GM18858 (cell line): ENCODE results near the gene PRR35.

Source experiments
- ATAC-seq: cut with Tn5 transposase; IDR thresholded peaks from one replicate; pipeline ENCODE4 v1.9.1; 2021; ENCODE audit not compliant: unreplicated experiment

The PRR35 gene

GRCh38 chr16:578232-578869 is 18.2 kb downstream of the PRR35 start:
- no peak for ATAC-seq

GRCh38 chr16:578870-579405 is 18.7 kb downstream of the PRR35 start:
- ATAC-seq, result no peak

GRCh38 chr16:580141-580945 is 20.1 kb downstream of the PRR35 start:
- no peak for ATAC-seq

GRCh38 chr16:580946-581498 is 20.8 kb downstream of the PRR35 start:
- ATAC-seq, result no peak

- ATAC-seq, result no peak
Observed at GRCh38 chr16:582218-582613, 22.0 kb downstream of the PRR35 start.

GRCh38 chr16:582614-583331 is 22.6 kb downstream of the PRR35 start:
- no peak for ATAC-seq

GRCh38 chr16:583470-583814 is 23.2 kb downstream of the PRR35 start:
- ATAC-seq, result no peak

GRCh38 chr16:583815-584591 is 23.8 kb downstream of the PRR35 start:
- ATAC-seq, result no peak

GRCh38 chr16:585351-585750 is 25.2 kb downstream of the PRR35 start:
- no peak for ATAC-seq

- no peak for ATAC-seq
Observed at GRCh38 chr16:586047-586644, 26.0 kb downstream of the PRR35 start.

- no peak for ATAC-seq
Observed at GRCh38 chr16:586645-587590, 26.7 kb downstream of the PRR35 start.

- peak; percentile 5 for ATAC-seq
Observed at GRCh38 chr16:588639-588888, 28.4 kb downstream of the PRR35 start.

GRCh38 chr16:588889-589657 is 28.9 kb downstream of the PRR35 start:
- peak; percentile 61 for ATAC-seq

GRCh38 chr16:589658-590187 is 29.5 kb downstream of the PRR35 start, which contains the start of gene RAB40C:
Gene RAB40C (plus strand): TSS chr16:590066. CDS start chr16:590292, 226 bp downstream.
- peak; percentile 43 for ATAC-seq

- no peak for ATAC-seq
Observed at GRCh38 chr16:590188-590814, 30.1 kb downstream of the PRR35 start.

GRCh38 chr16:590815-591200 is 30.6 kb downstream of the PRR35 start:
- ATAC-seq, result no peak

GRCh38 chr16:591231-591630 is 31.0 kb downstream of the PRR35 start:
- no peak for ATAC-seq
